ENCODE measurements around the gene LIN37.

LIN37 gene

GRCh38 chr19:35760711-35761349, 12.5 kb downstream of the LIN37 start:
- TF ChIP-seq SIN3A (IDR thresholded peaks at IDR 0.05; ENCODE audit: borderline replicate concordance, insufficient read depth, low read length) (no peak), TAF1 (IDR thresholded peaks at IDR 0.05; ENCODE audit: borderline replicate concordance, insufficient read depth, low read length) (no peak)

- no peak for TF ChIP-seq POLR2AphosphoS5 (IDR thresholded peaks at IDR 0.05; ENCODE audit: low read depth, low read length)
- no peak for TF ChIP-seq SIN3A (IDR thresholded peaks at IDR 0.05; ENCODE audit: borderline replicate concordance, insufficient read depth, low read length)
- TF ChIP-seq REST (IDR thresholded peaks at IDR 0.05; ENCODE audit: insufficient read depth in 1 of 2, low read depth in 2 of 2, low read length in 2 of 2): no peak
- TF ChIP-seq FOXP2 (optimal IDR thresholded peaks at IDR 0.05; ENCODE audit: borderline replicate concordance, extremely low read depth, extremely low read length, insufficient read depth): no peak
- TF ChIP-seq TAF1 (IDR thresholded peaks at IDR 0.05; ENCODE audit: borderline replicate concordance, insufficient read depth, low read length): no peak
These were observed 16.3 kb downstream of the LIN37 start for GRCh38 chr19:35764432-35765315.

DNA sequence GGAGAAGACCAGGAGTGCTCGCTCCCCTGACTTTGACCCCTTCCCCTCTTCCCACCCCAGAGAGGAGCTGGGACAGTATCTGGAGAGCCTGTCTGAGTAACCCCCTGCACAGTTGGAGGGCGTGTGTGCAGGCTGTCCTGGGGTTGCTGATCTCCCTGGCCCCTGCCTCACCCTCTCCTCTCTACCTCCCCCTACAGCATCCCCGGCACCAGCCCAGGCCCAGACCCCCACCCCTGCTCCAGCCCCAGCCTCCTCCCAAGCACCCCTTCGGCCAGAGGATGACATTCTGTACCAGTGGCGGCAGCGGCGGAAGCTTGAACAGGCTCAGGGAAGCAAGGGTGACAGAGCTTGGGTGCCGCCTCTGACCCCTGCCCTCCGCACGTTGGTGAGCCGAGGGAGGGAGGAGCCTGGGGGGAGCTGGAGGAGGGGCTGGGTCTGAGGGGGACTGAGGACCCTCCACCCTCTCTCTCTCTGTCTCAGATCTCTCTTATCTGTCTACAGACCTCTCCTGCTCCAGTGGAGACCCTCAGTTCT, 18.3 kb downstream of the LIN37 start:
- TF ChIP-seq REST (IDR thresholded peaks at IDR 0.05; ENCODE audit: insufficient read depth in 1 of 2, low read depth in 2 of 2, low read length in 2 of 2): no peak
- TF ChIP-seq TAF1 (IDR thresholded peaks at IDR 0.05; ENCODE audit: borderline replicate concordance, insufficient read depth, low read length): no peak
- TF ChIP-seq FOXP2 (optimal IDR thresholded peaks at IDR 0.05; ENCODE audit: borderline replicate concordance, extremely low read depth, extremely low read length, insufficient read depth): no peak
- no peak for TF ChIP-seq POLR2AphosphoS5 (IDR thresholded peaks at IDR 0.05; ENCODE audit: low read depth, low read length)

DNA sequence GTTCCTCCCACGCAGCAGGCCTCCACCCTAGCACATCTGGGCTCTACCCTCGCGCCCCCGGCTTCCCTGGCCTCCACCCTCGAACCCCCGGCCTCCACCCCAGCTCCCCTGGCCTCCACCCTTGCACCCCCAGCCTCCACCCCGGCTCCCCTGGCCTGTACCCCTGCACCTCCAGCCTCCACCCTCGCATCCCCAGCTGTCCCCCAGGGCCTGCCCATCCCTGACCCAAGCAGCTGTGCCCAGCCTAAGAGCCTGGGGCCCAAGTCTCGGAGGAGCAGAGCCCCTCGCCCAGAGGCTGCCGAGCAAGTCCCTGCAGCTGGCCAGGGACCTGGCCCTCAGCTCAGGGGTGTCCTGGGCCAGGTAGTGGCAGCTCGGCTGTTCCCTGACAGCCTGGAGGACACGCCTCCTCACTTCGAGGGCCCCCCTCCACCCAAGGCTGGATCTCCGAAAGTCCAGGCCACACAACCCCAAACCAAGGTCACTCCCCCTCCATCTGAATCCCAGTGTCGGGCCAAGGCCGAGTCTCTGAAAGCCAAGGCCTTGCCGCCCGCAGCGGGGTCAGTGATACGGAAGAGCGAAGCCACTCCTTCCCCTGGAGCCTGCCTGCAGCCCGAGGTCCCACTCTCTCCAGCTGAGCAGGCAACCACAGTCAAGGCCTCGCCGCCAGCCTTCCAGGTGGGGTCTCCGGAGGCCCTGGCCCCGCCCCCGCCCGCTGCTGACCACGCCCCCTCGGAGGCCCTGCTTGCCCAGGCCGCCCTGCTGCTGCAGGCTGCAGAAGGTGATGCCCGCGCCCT, 19.1 kb downstream of the LIN37 start:
- TF ChIP-seq FOXP2 (optimal IDR thresholded peaks at IDR 0.05; ENCODE audit: borderline replicate concordance, extremely low read depth, extremely low read length, insufficient read depth): no peak
- TF ChIP-seq SIN3A (IDR thresholded peaks at IDR 0.05; ENCODE audit: borderline replicate concordance, insufficient read depth, low read length): no peak
- TF ChIP-seq POLR2AphosphoS5 (IDR thresholded peaks at IDR 0.05; ENCODE audit: low read depth, low read length): no peak
- no peak for TF ChIP-seq TAF1 (IDR thresholded peaks at IDR 0.05; ENCODE audit: borderline replicate concordance, insufficient read depth, low read length)
- TF ChIP-seq REST (IDR thresholded peaks at IDR 0.05; ENCODE audit: insufficient read depth in 1 of 2, low read depth in 2 of 2, low read length in 2 of 2): no peak

DNA sequence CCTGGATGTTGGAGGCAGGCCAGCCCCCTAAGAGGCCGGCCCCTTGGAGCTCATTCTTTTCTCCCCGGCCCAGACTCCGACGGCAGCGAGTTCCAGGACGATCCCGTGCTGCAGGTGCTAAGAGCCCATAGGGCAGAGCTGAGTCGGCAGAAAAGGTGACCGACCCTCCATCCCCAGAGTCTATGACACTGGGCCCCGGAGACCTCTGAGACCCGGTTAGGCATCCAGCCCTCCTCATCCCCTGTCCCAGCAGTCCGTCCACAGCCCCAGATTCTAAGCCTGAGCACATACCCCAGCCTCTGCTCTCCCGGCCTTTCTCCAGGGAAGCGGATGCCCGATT, 19.7 kb downstream of the LIN37 start:
- TF ChIP-seq TAF1 (IDR thresholded peaks at IDR 0.05; ENCODE audit: borderline replicate concordance, insufficient read depth, low read length) (no peak), SIN3A (IDR thresholded peaks at IDR 0.05; ENCODE audit: borderline replicate concordance, insufficient read depth, low read length) (no peak), FOXP2 (optimal IDR thresholded peaks at IDR 0.05; ENCODE audit: borderline replicate concordance, extremely low read depth, extremely low read length, insufficient read depth) (no peak), POLR2AphosphoS5 (IDR thresholded peaks at IDR 0.05; ENCODE audit: low read depth, low read length) (no peak), REST (IDR thresholded peaks at IDR 0.05; ENCODE audit: insufficient read depth in 1 of 2, low read depth in 2 of 2, low read length in 2 of 2) (no peak)
